PC-3 (cell line): ENCODE data around the gene TRPT1. TPM values are rescaled to one million over a fixed set of nuclear protein-coding genes. Genes with fewer than 3 reads are reported as not detected.

Experiments
- ATAC-seq: fragments of 200-7000 bp; cut with Tn5 transposase; 2 replicates; pipeline ENCODE4 v1.9.1; 2020; ENCODE audit warnings: mild to moderate bottlenecking, moderate library complexity
- BruUV-seq: library from RNA; stranded (reverse); fragments of 400-500 nt; replicated peaks from 2 replicates; lab custom pipeline; 2021; lab: Mats Ljungman, UMichigan
- CTCF ChIA-PET: fragments of 300-600 bp; sonication (Branson Sonifier 250); formaldehyde crosslinking; loops from one replicate; lab custom pipeline; 2022; ENCODE audit warnings: antibody characterized with exemption; lab: Charles Lee
- POLR2A ChIA-PET: fragments of 300-600 bp; sonication (Branson Sonifier 250); formaldehyde crosslinking; loops from one replicate; lab custom pipeline; 2022; ENCODE audit warnings: antibody characterized with exemption; ENCODE audit not compliant: unreplicated experiment; lab: Charles Lee
- DNase-seq: peaks from one replicate; pipeline ENCODE4 v3.0.0-alpha.2; 2015
- H2AFZ ChIP-seq: fragments of 300-600 bp; sonication (generic); 2 replicates; pipeline ENCODE4 v1.6.0; 2016; ENCODE audit warnings: antibody characterized with exemption, low read length
- H3F3A ChIP-seq: fragments of 300-600 bp; sonication (generic); one replicate; pipeline ENCODE4 v1.6.0; 2017; ENCODE audit warnings: antibody characterized with exemption, low read length, control low read depth, mild to moderate bottlenecking; ENCODE audit not compliant: unreplicated experiment
- H3K27ac ChIP-seq: fragments of 300-600 bp; sonication (generic); 2 replicates; pipeline ENCODE4 v1.5.1; 2016; ENCODE audit warnings: mild to moderate bottlenecking, low read length
- H3K27me3 ChIP-seq: fragments of 300-600 bp; sonication (generic); 2 replicates; pipeline ENCODE4 v1.6.1; 2016; ENCODE audit warnings: low read length, mixed read lengths
- H3K36me3 ChIP-seq: fragments of 300-600 bp; sonication (generic); 2 replicates; pipeline ENCODE4 v1.6.1; 2016; ENCODE audit warnings: low read depth, mixed run types, low read length, mixed read lengths
- H3K4me1 ChIP-seq: fragments of 300-600 bp; sonication (generic); 2 replicates; pipeline ENCODE4 v1.5.1; 2016; ENCODE audit warnings: low read length; ENCODE audit not compliant: insufficient read depth
- H3K4me2 ChIP-seq: fragments of 300-600 bp; sonication (generic); 2 replicates; pipeline ENCODE4 v1.6.0; 2016; ENCODE audit warnings: low read length
- H3K4me3 ChIP-seq: fragments of 300-600 bp; sonication (generic); 2 replicates; pipeline ENCODE4 v1.5.1; 2016; ENCODE audit warnings: mild to moderate bottlenecking, low read length, mixed read lengths
- H3K79me2 ChIP-seq: fragments of 300-600 bp; sonication (generic); 2 replicates; pipeline ENCODE4 v1.6.1; 2017; ENCODE audit warnings: low read length, mixed read lengths
- H3K9ac ChIP-seq: fragments of 300-600 bp; sonication (generic); 2 replicates; pipeline ENCODE4 v1.6.0; 2016; ENCODE audit warnings: mild to moderate bottlenecking, low read length
- H3K9me2 ChIP-seq: fragments of 300-600 bp; sonication (generic); replicated peaks from 2 replicates; pipeline ENCODE4 v1.6.1; 2016; ENCODE audit warnings: mixed run types, low read length, mixed read lengths
- H3K9me3 ChIP-seq: fragments of 300-600 bp; sonication (generic); 2 replicates; pipeline ENCODE4 v1.6.1; 2016; ENCODE audit warnings: low read length, mixed read lengths
- H4K20me1 ChIP-seq: fragments of 300-600 bp; sonication (generic); 2 replicates; pipeline ENCODE4 v1.6.1; 2016; ENCODE audit warnings: low read length, mixed read lengths
- EZH2 ChIP-seq: fragments of 300-600 bp; sonication (generic); IDR thresholded peaks from one replicate; pipeline ENCODE4 v1.6.1; 2017; ENCODE audit warnings: antibody characterized with exemption, mild to moderate bottlenecking, low read length; ENCODE audit not compliant: unreplicated experiment
- EZH2phosphoT487 ChIP-seq: fragments of 300-600 bp; sonication (generic); IDR thresholded peaks from 2 replicates; pipeline ENCODE4 v1.6.1; 2018; ENCODE audit warnings: mild to moderate bottlenecking, antibody characterized with exemption, low read length, borderline replicate concordance
- intact Hi-C: fragments of 100-400 bp; cut with micrococcal nuclease; formaldehyde crosslinking; loops from 2 replicates; pipeline ENCODE4 v1.9.0; 2023
- total RNA-seq: library from RNA; depleted of rRNA; stranded (reverse); fragments of >200 nt; gene quantifications from 2 replicates; pipeline ENCODE4 v1.2.3, GENCODE V29; 2014
- TF ChIP-seq, protein P1 (sequence below): fragments of 300-600 bp; sonication (generic); conservative IDR thresholded peaks from 2 replicates; pipeline ENCODE4 v1.5.1; 2017; ENCODE audit warnings: antibody characterized with exemption, low read depth, mild to moderate bottlenecking, low read length

TRPT1 gene
- total RNA-seq, 1 experiment from 2014 or later: 57.7 TPM

DNA sequence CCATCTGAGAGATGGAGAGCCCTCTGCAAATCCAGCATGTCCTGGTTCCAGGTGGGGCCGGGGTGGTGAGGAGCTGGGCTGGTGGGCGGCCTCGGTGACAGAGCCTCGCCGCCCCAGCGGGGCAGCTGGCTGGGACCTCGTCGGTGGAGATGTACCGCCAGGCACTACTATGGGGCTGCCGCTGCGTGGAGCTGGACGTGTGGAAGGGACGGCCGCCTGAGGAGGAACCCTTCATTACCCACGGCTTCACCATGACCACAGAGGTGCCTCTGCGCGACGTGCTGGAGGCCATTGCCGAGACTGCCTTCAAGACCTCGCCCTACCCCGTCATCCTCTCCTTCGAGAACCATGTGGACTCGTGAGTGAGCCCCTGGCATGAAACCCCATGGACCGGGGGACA, 32.4 kb upstream of the TRPT1 start:
- Histone ChIP-seq H3K27ac (no peak overlapping the region), H3F3A (no peaks in the 10 kb centered on the region), H3K9me3 (no peaks in the 10 kb centered on the region), H3K36me3 (peaks cover 51% of the 10 kb centered on the region), H3K4me1 (peaks cover 9% of the 10 kb centered on the region), H3K9ac (no peak overlapping the region), H3K4me2 (no peak overlapping the region), H3K4me3 (no peak overlapping the region), H2AFZ (no peak overlapping the region), H3K79me2 (peaks cover 6% of the 10 kb centered on the region), H4K20me1 (peaks cover 3% of the 10 kb centered on the region; the same call in 1 of the 2 replicates), H3K27me3 (no peaks in the 10 kb centered on the region), H3K9me2 (no peaks in the 10 kb centered on the region)
- CTCF ChIA-PET: no interaction called here
- no peak for DNase-seq
- TF ChIP-seq, protein P1, sequence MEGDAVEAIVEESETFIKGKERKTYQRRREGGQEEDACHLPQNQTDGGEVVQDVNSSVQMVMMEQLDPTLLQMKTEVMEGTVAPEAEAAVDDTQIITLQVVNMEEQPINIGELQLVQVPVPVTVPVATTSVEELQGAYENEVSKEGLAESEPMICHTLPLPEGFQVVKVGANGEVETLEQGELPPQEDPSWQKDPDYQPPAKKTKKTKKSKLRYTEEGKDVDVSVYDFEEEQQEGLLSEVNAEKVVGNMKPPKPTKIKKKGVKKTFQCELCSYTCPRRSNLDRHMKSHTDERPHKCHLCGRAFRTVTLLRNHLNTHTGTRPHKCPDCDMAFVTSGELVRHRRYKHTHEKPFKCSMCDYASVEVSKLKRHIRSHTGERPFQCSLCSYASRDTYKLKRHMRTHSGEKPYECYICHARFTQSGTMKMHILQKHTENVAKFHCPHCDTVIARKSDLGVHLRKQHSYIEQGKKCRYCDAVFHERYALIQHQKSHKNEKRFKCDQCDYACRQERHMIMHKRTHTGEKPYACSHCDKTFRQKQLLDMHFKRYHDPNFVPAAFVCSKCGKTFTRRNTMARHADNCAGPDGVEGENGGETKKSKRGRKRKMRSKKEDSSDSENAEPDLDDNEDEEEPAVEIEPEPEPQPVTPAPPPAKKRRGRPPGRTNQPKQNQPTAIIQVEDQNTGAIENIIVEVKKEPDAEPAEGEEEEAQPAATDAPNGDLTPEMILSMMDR: no peak
- TF ChIP-seq EZH2: no peak
- no peak for TF ChIP-seq EZH2phosphoT487
- no peak for ATAC-seq
- intact Hi-C loops: no loop called here
- no TSS peak for BruUV-seq
- POLR2A ChIA-PET: no interaction called here

DNA sequence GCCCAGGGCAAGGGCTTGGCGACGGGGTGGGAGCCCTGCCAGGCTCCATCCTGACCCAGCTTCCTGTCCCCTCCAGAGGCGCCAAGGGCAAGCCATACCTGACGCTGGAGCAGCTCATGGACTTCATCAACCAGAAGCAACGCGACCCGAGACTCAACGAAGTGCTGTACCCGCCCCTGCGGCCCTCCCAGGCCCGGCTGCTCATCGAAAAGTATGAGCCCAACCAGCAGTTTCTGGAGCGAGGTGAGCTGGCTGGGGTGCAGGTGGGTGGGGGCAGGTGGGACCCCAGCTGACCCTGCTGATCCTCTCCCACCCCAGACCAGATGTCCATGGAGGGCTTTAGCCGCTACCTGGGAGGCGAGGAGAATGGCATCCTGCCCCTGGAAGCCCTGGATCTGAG, 30.3 kb upstream of the TRPT1 start:
- Histone ChIP-seq H2AFZ (no peak overlapping the region), H3K9me2 (no peaks in the 10 kb centered on the region), H3K27ac (no peak overlapping the region), H3K27me3 (no peaks in the 10 kb centered on the region), H4K20me1 (peaks cover 3% of the 10 kb centered on the region; the same call in 1 of the 2 replicates), H3K79me2 (peaks cover 25% of the 10 kb centered on the region), H3K4me1 (peaks cover 19% of the 10 kb centered on the region), H3K9ac (no peak overlapping the region), H3K9me3 (no peaks in the 10 kb centered on the region), H3K36me3 (peaks cover 38% of the 10 kb centered on the region), H3K4me3 (no peak overlapping the region), H3K4me2 (no peak overlapping the region), H3F3A (no peaks in the 10 kb centered on the region)
- BruUV-seq: no TSS peak
- ATAC-seq (no peak), DNase-seq (no peak)
- CTCF ChIA-PET: no interaction called here
- POLR2A ChIA-PET: no interaction called here
- intact Hi-C loops: no loop called here
- no peak for TF ChIP-seq EZH2
- TF ChIP-seq, protein P1: no peak
- TF ChIP-seq EZH2phosphoT487: no peak

DNA sequence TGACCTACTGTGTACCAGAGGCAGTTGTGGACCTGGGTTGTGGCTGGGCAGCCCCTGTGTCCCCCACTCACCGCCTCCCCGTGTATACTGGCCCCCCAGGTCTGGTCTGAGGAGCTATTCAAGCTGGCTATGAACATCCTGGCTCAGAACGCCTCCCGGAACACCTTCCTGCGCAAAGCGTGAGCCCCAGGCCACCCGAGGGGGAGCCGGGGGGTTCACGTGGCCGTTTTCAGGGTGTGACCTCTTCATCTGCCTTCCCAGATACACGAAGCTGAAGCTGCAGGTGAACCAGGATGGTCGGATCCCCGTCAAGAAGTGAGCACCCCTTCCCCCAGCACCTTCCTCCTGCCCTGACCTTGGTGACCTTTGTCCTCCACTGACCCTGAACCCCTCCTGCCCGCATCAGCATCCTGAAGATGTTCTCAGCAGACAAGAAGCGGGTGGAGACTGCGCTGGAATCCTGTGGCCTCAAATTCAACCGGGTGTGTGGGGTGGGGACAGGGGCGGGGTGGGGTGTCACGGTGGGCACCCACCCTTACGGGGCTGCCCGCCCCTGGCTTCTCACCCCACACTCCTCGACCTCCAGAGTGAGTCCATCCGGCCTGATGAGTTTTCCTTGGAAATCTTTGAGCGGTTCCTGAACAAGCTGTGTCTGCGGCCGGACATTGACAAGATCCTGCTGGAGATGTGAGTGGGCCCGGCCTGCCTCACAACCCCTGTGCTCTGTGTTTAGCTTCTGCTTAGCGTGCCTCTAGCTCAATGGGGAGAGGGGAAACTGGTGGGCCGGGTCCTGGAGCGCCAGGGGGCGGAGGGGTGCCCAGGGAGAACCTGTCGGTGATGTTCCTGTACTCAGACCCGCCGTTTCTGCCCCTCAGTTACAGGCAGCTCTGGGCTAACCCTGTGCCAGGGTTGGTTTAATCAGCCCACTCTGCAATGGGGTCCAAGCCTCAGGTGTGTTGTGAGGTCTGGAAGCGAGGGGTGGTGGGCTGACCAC, 29.4 kb upstream of the TRPT1 start:
- TF ChIP-seq, protein P1: no peak
- no peak for TF ChIP-seq EZH2phosphoT487
- TF ChIP-seq EZH2: no peak
- H3F3A ChIP-seq: no peaks in the 10 kb centered on the region
- H3K9ac ChIP-seq: no peak overlapping the region
- intact Hi-C loops: no loop called here
- H3K36me3 ChIP-seq: peaks cover 32% of the 10 kb centered on the region
- H2AFZ ChIP-seq: no peak overlapping the region
- H4K20me1 ChIP-seq: peaks cover 3% of the 10 kb centered on the region; the same call in 1 of the 2 replicates
- ATAC-seq (no peak), DNase-seq (no peak)
- H3K4me1 ChIP-seq: peaks cover 25% of the 10 kb centered on the region
- peaks cover 25% of the 10 kb centered on the region for H3K79me2 ChIP-seq
- no TSS peak for BruUV-seq
- no peaks in the 10 kb centered on the region for H3K9me3 ChIP-seq
- CTCF ChIA-PET: no interaction called here
- POLR2A ChIA-PET: no interaction called here
- H3K4me2 ChIP-seq: no peak overlapping the region
- H3K27me3 ChIP-seq: no peaks in the 10 kb centered on the region
- H3K27ac ChIP-seq: no peak overlapping the region
- no peak overlapping the region for H3K4me3 ChIP-seq
- no peaks in the 10 kb centered on the region for H3K9me2 ChIP-seq
